ENCODE data around the gene NES.
A peak's percentile ranks its signal among the peaks of the same experiment; 100 is the strongest.
"Not testable (repeated sequence)": the region's sequence is repeated elsewhere in the genome, so short reads cannot be mapped to it uniquely, and the experiment has no call there.

Gene NES

DNA sequence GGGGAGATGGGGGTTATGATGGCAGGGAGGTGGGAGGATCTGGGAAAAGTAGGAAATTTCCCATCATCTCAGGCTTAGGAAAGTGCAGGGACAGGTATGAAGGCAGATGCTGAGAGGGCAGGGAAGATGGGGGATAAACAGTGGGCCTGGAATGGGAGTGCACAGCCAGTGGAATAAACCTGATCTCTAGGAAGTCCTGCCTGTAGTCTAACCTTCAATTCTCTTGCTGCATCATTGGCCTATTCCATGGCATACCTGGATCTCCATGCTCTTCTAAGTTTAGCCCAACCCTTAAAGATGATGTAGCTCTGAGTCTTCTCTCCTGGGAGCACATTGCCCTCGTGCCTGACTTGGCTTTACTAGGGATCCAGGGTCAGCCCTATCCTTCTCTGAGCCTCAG lies 32.6 kb downstream of the NES start:
- DNase-seq (ENCODE audit: low read depth in 3 of 3), result no peak

DNA sequence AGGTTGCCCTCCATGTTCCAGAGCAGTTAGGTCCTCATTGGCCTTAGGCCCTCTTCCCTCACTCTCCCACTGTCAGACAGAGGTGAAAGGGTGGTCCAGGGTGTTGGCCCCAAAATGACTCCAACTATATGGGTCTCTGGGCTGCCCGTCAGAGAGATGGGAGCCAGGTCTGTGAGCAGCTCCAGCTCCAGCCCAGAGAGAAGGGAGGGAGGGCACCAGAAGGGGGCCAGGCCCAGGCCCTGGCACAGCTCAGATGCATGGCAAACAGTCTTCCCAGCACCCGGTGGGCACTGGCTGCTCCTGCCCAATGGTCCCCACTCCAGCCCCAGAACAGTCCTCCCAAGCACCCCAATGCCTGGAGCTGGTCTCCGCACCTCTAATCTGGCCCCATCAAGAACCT lies 33.1 kb downstream of the NES start:
- DNase-seq (ENCODE audit: low read depth in 3 of 3), result no peak

DNA sequence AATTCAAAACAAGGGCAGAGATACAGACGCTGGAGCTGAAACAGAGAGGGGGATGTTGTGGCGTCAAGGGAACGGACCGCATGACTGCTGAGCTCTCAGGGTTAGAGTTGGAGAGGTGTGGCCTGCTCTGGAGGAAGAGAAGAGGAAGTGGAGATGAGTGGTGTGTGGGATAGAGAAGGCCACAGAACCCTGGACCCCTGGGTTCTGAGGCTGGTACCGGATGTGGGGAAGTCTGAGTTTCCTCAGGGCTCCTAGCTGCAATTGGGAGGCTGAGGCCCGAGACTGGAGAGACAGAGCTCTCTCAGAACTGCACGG lies 33.5 kb downstream of the NES start:
- DNase-seq (ENCODE audit: low read depth in 3 of 3), result no peak

DNA sequence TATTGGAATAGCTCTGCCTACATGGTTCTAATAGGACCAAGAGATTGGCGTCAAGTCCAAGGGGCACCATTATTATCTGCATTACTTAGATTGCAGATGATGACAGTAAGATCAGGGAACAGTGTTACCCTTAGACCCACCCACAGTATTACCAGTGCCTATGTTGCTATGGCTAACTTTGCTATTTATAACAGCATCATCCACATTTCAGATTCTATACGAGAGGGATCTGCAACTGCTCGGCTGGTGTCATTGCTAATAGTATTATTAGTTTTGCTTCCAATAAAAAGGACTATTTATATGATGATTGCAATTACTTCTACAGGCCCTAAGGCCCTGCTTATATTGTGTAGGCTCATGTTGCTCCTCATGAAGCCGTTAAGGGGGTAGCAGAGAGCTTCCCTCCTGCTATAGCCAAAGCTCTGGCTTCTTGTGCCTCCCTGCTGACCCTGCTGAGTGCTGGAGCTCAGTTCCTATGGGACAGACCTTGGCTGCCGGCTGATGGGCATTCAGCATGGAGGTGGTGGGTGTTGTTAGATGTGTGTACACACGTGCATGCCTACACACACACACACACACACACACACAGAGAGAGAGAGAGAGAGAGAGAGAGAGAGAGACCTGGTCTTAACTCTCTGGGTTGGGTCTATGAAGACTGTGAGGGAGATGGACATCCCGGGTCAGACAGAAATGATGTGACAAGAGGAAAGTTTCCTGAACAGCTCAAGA lies 34.0 kb downstream of the NES start:
- no peak for DNase-seq (ENCODE audit: low read depth in 3 of 3)

DNA sequence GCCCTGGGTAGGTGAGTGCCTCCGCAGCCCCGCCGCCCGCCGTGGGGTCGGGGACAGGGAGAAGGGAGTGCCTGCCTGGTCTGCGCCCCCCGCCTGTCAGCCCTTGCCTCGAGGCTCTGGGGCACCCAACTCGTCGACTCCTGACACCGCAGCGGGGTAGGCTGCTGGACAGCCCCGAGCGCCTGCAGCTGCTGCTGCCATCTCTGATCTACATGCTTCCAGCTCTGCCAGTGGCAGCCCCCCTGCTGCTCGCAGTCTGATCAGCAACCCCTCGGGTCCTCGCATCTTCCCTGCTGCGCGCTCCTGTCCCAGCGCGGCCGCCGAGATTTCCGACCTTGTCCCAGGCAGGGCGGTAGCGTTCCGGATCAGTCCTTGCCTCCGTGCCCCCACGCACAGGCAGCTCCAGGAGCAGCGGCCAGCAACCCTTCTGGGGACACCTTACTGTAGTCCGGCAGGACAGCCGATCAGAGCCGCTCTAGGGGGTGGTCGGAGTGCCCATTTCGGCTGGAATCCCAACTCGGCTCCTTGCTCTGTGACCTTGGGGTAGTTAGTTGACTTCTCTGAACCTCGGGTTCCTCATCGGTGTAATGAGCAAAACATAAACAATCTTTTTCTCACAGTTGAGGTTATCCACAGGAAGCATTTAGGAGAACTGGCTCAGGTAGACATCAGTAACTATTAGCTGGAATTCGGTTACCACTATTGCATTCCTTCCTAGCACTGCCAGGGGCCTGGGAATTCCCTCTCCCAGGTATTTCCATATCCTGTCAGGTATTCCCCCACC lies 34.8 kb downstream of the NES start:
- no peak for DNase-seq (ENCODE audit: low read depth in 3 of 3)

DNA sequence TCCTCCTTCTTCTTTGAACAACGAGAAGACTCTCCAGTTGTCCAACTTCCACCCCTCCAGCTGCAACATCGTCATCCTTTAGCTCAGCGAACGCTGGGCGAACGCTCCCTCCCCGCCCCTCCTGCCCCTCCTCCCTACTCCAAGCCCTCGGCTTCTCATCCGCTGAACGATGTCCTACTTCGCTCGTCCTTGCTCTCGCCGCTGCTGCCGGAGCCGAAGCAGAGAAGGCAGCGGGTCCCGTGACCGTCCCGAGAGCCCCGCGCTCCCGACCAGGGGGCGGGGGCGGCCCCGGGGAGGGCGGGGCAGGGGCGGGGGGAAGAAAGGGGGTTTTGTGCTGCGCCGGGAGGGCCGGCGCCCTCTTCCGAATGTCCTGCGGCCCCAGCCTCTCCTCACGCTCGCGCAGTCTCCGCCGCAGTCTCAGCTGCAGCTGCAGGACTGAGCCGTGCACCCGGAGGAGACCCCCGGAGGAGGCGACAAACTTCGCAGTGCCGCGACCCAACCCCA lies 35.4 kb downstream of the NES start, which contains the start of gene BCAN:
Gene BCAN (plus strand): TSS at position 357 of the 504 bp plus-strand sequence. CDS start 3,938 bp downstream, outside the sequence.
- DNase-seq (ENCODE audit: low read depth in 3 of 3), result no peak

DNA sequence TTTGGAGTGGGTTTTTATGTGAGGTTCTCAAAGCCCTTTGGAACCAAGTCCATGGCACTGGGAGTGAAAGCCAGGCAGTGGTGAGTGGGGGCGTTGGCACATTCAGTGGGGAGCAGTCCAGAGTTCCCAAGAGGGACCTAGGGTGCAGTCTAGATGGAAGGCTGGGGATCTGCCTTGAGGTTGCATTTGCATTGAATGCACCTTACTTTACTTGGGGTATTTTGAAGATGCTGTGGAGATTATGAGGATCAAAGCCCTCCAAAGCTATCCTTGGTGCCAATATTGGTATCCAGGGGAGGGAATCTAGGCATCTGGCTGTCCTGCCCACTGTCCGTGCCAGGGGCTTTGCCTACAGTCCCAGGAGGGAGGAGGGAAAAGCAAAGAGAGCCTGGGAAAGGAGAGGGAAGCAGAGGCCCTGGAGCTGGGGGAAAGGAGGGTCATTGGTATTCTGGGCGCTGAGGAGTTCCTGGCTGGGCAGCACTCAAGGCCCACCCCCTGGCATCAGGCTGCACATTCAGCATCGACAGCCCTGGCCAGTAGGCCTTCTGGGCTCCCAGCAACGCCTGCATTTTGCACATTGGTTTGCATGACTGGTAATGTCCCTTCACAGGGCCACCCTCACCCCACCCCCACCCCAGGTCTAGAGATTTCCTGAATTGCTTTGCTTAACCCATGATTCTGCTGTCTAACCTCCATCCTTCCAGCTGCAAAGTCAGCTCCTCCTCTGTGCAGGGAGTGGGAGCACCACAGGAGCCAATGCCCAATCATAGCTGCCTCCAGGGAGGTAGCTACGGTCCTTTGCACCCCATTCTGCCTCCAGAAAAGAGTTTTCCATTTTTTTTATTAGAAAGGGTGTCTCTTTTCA lies 36.1 kb downstream of the NES start:
- DNase-seq (ENCODE audit: low read depth in 3 of 3), result no peak

DNA sequence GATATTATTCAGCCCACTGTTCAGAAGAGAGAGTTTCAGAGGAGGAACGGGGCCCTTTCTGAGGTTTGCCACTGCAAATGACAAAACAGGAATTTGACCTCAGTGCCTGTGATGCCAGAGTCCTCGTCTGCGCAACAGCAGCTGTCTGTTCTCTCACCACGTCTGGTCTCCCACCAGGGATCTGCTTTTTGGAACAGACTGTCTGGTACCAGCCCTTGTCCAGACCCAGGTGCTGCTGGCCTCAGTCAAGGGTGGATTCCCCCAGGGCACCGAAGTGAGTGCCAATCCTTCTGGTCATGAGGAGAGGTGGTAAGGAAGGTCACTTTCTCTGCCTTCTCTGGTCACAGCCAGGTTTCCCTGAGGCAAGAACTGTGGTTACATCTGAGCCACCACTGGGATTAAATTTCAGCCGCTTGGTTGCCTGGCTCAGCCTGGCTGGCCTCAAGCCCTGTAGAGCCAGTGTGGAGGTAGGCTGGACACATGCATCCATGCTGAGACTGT lies 37.6 kb downstream of the NES start:
- DNase-seq (ENCODE audit: low read depth in 3 of 3), result no peak

DNA sequence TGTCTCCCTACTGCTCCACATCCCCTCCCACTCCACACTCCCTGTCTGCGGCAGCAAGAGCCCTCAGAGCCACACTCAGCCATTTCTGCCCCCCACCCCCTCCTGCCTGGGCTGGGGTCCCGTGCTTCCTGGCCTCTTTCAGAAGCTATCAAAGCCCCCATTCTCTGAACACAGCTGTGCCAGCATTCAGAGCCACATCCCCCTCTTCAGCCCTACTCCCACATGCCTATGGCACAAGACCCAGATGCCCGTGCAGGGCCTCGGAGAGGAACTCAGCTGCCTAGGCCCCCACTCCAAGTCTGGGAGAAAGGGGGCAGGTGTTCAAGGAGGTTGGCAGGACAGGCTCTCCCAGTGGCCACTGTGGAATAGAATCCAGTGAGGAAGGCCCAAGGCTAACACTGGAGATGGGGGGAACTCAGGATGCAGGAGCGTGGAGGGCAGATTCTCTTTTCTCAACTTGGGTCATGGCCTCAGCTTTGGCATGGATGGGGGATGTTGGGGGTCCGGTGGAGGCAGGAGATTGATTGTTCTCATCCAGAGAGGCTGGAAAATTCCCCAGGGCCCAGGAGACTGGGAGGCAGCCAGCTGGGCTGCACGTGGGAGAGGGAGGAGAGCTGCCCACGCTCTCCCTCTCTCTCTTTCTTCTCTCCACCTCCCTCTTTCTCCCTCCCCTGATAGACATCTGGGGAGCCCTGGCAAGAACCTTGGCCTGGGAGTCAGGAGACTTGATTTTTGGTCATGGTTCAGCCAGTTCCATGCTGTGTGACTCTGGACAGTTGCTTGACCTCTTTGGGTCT lies 38.8 kb downstream of the NES start:
- DNase-seq (ENCODE audit: low read depth in 3 of 3), result no peak

DNA sequence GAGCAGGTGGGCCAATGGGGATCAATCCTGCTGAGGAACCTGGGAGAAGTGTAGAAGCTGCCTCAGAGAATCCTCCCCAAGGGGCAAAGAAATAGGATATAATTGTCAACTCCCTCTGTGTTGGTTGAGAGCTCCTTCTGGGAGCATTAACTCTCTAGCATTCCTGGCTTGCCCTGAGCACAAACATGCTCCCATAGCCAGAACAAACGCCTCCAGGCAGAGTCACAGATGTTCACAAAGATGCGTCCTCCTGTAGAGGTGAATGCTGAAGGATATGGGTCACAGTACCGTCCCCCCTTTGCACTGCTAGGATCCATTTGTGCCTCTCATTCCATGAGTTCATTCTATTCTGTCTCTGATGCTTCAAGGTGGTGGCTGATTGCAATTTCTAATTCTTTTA lies 44.9 kb downstream of the NES start:
- DNase-seq (ENCODE audit: low read depth in 3 of 3), result no peak

DNA sequence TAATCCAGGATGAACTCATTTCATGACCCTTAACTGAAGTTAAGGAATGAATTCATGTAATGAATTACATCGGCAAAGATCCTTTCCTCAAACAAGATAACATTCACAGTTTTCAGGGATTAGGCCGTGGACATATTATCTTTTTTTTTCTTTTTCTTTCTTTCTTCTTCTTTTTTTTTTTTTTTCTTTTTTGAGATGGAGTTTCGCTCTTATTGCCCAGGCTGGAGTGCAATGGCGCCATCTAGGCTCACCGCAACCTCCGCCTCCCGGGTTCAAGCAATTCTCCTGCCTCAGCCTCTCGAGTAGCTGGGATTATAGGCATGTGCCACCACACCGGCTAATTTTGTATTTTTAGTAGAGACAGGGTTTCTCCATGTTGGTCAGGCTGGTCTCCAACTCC lies 46.1 kb downstream of the NES start:
- DNase-seq (ENCODE audit: low read depth in 3 of 3), result not testable (repeated sequence)

DNA sequence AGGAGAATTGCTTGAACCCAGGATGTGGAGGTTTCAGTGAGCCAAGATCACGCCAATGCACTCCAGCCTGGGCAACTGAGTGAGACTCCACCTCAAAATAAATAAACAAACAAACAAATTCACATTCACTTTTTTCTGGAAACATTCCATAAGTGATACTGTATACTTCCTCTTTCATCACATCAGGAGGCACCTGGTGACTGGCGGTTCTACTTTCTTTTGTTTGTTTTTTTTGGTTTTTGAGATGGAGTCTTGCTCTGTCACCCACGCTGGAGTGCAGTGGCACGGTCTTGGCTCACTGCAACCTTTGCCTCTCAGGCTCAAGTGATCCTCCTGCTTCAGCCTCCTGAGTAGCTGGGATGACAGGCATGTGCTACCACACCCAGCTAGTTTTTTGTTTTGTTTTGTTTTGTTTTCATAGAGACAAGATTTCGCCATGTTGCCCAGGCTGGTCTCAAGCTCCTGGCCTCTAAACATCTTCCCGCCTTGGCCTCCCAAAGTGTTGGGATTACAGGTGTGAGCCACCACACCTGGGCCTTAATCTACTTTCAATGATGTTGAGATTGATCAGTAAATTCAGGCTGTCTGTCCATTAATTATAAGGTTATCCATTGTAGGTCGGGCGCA lies 47.3 kb downstream of the NES start:
- no peak for DNase-seq (ENCODE audit: low read depth in 3 of 3)

DNA sequence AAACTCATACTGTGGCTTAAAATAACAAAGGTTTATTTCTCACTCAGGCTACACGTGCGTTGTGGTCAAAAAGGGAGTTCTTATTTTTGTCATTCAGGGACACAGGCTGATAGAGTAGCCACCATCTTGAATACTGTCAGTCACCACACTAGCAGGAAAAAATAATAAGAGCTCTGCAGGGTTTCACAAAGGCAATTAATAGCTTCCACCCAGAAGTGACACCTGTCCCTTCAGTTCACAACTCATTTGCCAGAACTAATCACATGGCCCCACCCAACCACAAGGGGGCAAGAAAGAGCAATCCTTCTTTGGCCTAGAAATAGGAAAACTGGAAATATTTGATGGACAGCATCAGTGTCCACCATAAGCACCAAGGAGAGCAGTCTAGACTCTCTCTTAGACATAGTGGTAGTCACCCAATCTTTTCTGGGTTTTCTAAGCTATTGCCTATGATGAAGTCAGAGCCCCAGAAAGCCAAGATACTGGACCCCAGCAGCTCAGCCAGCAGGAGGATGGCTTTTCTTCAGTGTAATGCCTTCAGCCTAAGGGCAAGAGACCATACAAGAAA lies 49.8 kb downstream of the NES start:
- no peak for DNase-seq (ENCODE audit: low read depth in 3 of 3)

DNA sequence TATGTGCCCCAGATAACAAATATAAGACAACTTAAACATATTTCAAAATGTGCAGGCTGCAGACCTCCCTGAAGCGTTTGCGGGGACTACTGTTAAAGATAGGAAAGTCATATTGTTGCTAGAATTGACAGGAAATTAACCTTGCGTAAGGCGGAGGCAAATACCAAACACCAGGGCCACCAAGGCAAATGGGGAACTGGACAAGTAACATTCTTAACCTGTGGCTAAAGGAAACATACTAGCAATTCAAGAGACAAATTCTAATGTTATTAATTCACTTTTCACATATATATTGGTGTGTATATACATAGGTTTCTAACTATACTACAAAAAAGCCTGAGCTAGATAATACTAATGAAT lies 51.1 kb downstream of the NES start:
- no peak for DNase-seq (ENCODE audit: low read depth in 3 of 3)

DNA sequence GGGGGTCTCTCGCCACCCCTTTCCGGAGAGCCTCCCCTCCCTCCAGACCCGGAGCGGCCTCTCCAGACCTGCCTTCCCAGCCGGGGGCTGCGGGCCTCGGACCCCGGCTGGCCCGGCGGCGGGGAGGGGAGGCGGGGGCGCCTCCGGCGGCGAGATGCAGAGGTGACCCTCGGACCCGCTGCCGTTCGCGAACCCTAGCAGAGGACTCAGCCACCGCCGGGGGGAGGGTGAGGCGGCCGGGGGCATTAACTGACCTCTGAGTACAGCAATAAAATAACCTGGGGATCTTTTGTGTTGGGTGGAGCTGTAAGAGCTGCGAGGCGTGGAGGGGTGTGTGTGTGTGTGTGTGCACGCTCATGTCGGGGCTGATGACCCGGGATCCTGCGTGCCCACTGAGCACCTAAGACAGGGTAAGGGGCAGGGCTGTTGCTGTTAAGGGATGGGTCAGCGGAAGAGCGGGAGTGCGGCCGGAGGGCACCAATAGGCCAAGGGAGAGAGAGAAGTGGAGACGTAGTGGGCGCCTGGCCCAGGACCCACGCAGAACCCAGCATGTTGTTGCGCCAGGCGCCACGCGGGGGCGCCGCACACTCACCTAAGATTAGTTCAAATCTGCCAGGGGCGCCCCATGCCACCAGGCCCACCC lies 51.6 kb downstream of the NES start:
- DNase-seq (ENCODE audit: low read depth in 3 of 3), result peak in 2 of 3 experiments; percentile 45 to 56

DNA sequence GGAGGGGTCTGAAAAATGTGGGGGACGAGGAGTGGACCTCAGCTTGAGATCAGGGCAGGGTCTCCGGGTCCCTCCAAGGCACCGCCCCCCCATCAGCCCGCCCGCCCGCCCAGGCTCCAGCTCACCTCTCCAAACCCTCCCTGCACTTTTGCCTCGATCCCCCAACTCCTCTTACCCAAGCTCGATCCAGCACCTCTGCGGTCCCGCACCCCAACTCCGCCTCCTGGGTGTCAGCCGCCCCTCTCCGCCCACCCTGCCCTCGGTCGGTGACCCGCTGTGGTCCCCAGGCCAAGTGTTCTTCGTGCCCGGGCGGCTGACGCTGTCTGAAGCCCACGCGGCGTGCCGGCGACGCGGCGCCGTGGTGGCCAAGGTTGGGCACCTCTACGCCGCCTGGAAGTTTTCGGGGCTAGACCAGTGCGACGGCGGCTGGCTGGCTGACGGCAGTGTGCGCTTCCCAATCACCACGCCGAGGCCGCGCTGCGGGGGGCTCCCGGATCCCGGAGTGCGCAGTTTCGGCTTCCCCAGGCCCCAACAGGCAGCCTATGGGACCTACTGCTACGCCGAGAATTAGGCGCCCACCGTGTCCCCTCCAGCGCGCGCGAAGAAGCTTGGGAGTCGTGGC lies 52.3 kb downstream of the NES start:
- DNase-seq (ENCODE audit: low read depth in 3 of 3), result no peak

DNA sequence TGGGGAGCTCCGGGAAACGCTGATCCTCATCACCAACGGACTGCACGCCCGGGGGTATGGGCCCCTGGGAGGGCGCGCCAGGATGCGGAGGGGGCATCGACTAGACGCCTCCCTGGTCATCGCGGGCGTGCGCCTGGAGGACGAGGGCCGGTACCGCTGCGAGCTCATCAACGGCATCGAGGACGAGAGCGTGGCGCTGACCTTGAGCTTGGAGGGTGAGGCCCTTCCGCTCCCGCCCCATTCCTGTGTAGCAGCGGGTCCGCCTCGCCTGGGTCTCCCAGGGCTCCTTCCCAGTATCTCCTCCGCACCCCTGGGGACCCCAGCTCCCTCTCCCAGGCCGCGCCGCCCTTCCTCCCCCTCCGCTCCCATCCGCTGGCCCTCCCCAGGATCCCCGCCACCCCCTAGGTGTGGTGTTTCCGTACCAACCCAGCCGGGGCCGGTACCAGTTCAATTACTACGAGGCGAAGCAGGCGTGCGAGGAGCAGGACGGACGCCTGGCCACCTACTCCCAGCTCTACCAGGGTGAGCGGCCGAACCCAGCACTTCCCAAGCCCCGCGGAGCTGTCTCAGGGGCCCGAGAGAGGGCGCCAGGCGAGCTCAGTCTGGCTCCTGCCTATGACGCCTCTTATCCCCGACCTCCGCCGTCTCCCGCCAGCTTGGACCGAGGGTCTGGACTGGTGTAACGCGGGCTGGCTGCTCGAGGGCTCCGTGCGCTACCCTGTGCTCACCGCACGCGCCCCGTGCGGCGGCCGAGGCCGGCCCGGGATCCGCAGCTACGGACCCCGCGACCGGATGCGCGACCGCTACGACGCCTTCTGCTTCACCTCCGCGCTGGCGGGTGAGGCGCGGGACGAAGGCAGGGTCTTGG lies 53.0 kb downstream of the NES start:
- DNase-seq (ENCODE audit: low read depth in 3 of 3), result peak in 1 of 3 experiments; percentile 45

DNA sequence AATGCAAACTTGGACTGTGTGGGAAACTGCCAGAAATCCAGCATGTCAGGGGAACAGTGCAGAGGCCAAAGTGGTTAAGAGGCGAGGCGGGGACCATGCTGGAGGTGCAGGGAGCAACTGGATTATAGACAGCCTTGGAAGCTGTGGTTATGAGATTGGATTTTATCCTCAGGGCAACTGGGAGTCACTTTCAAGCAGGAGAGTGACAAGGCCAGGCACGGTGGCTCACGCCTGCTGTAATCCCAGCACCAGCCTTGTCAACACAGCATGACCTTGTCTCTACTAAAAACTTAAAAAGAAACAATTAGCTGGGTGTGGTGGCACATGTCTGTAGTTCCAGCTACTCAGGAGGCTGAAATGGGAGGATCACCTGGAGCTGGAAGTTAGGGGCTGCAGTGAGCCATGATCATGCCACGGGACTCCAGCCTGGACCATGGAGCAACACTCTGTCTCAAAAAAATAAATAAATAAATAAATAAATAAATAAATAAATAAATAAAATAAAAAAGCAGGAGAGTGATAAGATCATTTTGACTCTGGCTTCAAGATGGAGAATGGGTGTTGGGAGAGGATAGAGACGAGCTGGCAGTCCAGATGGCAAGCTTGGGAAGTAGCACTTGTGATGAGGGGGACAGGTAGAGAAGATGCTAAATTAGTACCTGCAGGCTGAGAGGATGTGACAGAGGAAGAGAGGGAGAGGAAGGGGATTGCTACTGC lies 54.5 kb downstream of the NES start:
- no peak for DNase-seq (ENCODE audit: low read depth in 3 of 3)

Measured in stimulated activated CD4-positive, alpha-beta T cell treated with anti-CD3 and anti-CD28 coated beads, TNF-alpha, amount 100 ng/mL, for 24 hours (primary cell).